GM12864 (cell line): ENCODE measurements around the gene SNTB2.

Experiments used
- DNase-seq: peaks from one replicate; pipeline ENCODE4 v3.0.0-alpha.2; 2011; ENCODE audit warnings: low read depth
- H3K4me3 ChIP-seq: 2 replicates; pipeline ENCODE4 v1.5.1; 2011; ENCODE audit warnings: mild to moderate bottlenecking, low read depth, low read length, control low read depth
- CTCF ChIP-seq: IDR thresholded peaks from 2 replicates; pipeline ENCODE4 v1.5.1; 2011; ENCODE audit warnings: low read depth, mild to moderate bottlenecking, moderate library complexity, low read length, control low read depth, inconsistent platforms; ENCODE audit errors: missing control alignments

The SNTB2 gene

GRCh38 chr16:69266334-69267063, 79.5 kb downstream of the SNTB2 start:
- no peak for DNase-seq
- TF ChIP-seq CTCF = no peak

GRCh38 chr16:69267633-69268032, 80.7 kb downstream of the SNTB2 start:
- no peak for DNase-seq
- H3K4me3 ChIP-seq = no peak overlapping the region
- TF ChIP-seq CTCF = no peak

More at GRCh38 chr16:69266334-69267063, 79.5 kb downstream of the SNTB2 start:
- H3K4me3 ChIP-seq = no peak overlapping the region

- TF ChIP-seq CTCF = no peak
- no peak for DNase-seq
- H3K4me3 ChIP-seq = no peak overlapping the region
These were observed 83.4 kb downstream of the SNTB2 start for GRCh38 chr16:69270395-69270794.

GRCh38 chr16:69270831-69271230, 83.9 kb downstream of the SNTB2 start:
- no peak for TF ChIP-seq CTCF
- no peak overlapping the region for H3K4me3 ChIP-seq
- DNase-seq = no peak

- DNase-seq = no peak
- no peak overlapping the region for H3K4me3 ChIP-seq
- no peak for TF ChIP-seq CTCF
These were observed 86.0 kb downstream of the SNTB2 start for GRCh38 chr16:69273009-69273408.

GRCh38 chr16:69274699-69275235, 87.8 kb downstream of the SNTB2 start:
- no peak for DNase-seq
- H3K4me3 ChIP-seq = no peak overlapping the region
- TF ChIP-seq CTCF = no peak
